Large intestine (tissue), 3 donors: ENCODE data around the gene PTPRF. TPM values are rescaled to one million over a fixed set of nuclear protein-coding genes. Genes with fewer than 3 reads are reported as not detected.
"Not testable (repeated sequence)": the region's sequence is repeated elsewhere in the genome, so short reads cannot be mapped to it uniquely, and the experiment has no call there.

ENCODE experiments used
- DNase-seq, 2 donors: peaks; one replicate each; pipeline versions ENCODE4 v3.0.0 to v3.0.0-alpha.2; 2013
- H3K27ac ChIP-seq: one replicate; pipeline ENCODE4 v1.5.1; 2013; ENCODE audit warnings: low read length
- H3K27me3 ChIP-seq: 2 replicates; pipeline ENCODE4 v1.6.1; 2013; ENCODE audit warnings: low read length; ENCODE audit not compliant: control insufficient read depth, insufficient read depth
- H3K36me3 ChIP-seq: 2 replicates; pipeline ENCODE4 v1.6.1; 2013; ENCODE audit warnings: low read length; ENCODE audit not compliant: control insufficient read depth, insufficient read depth
- H3K4me1 ChIP-seq: one replicate; pipeline ENCODE4 v1.6.1; 2013; ENCODE audit warnings: low read length; ENCODE audit not compliant: control insufficient read depth, insufficient read depth
- H3K4me3 ChIP-seq: one replicate; pipeline ENCODE4 v1.5.1; 2013; ENCODE audit warnings: low read length
- H3K9me3 ChIP-seq: one replicate; pipeline ENCODE4 v1.6.1; 2013; ENCODE audit warnings: mild to moderate bottlenecking, low read depth, low read length, moderate library complexity; ENCODE audit not compliant: control insufficient read depth
- WGBS: methylation state at CpG from one replicate; pipeline ENCODE4 v1.1.5; 2013; ENCODE audit warnings: low lambda C conversion rate; ENCODE audit not compliant: insufficient coverage; 5-methylcytosine and 5-hydroxymethylcytosine counted together
- polyA plus RNA-seq: library from polyadenylated mRNA; unstranded; fragments of 120-200 nt; gene quantifications from one replicate; pipeline ENCODE4 v1.2.1, GENCODE V29; 2013

The PTPRF gene
- polyA plus RNA-seq, 1 donor = 257 TPM

- DNase-seq = no peak
- Histone ChIP-seq H3K27ac (no peak overlapping the region), H3K4me3 (no peak overlapping the region), H3K27me3 (no peaks in the 10 kb centered on the region), H3K36me3 (no peaks in the 10 kb centered on the region), H3K9me3 (no peaks in the 10 kb centered on the region), H3K4me1 (no peaks in the 10 kb centered on the region)
- WGBS = 83% methylated on average over 1 of the region's 6 CpGs
Measured at GRCh38 chr1:43499898-43500297, 30.8 kb upstream of the PTPRF start.

DNA sequence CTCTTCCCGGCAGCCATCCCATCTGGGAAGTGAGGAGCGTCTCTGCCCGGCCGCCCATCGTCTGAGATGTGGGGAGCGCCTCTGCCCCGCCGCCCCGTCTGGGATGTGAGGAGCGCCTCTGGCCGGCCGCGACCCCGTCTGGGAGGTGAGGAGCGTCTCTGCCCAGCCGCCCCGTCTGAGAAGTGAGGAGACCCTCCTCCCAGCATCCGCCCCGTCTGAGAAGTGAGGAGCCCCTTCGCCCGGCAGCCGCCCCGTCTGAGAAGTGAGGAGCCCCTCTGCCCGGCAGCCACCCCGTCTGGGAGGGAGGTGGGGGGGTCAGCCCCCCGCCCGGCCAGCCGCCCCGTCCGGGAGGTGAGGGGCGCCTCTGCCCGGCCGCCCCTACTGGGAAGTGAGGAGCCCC is 28.9 kb upstream of the PTPRF start:
- H3K4me3 ChIP-seq, H3K36me3 ChIP-seq, H3K27ac ChIP-seq, H3K9me3 ChIP-seq, DNase-seq, H3K27me3 ChIP-seq, H3K4me1 ChIP-seq: not testable (repeated sequence)
- WGBS = no CpG with 5 or more reads among the region's 33 CpGs

GRCh38 chr1:43503534-43503933 is 27.1 kb upstream of the PTPRF start:
- no CpG with 5 or more reads among the region's 8 CpGs for WGBS
- Histone ChIP-seq H3K36me3 (no peaks in the 10 kb centered on the region), H3K27me3 (no peaks in the 10 kb centered on the region), H3K9me3 (no peaks in the 10 kb centered on the region), H3K4me3 (no peak overlapping the region), H3K4me1 (peaks cover 2% of the 10 kb centered on the region), H3K27ac (no peak overlapping the region)
- no peak for DNase-seq

GRCh38 chr1:43505077-43505780 is 25.5 kb upstream of the PTPRF start:
- DNase-seq = no peak
- no peaks in the 10 kb centered on the region for H3K36me3 ChIP-seq
- WGBS = no CpG with 5 or more reads among the region's 10 CpGs
- no peak overlapping the region for H3K27ac ChIP-seq
- H3K4me3 ChIP-seq = no peak overlapping the region
- H3K4me1 ChIP-seq = peaks cover 2% of the 10 kb centered on the region
- H3K9me3 ChIP-seq = no peaks in the 10 kb centered on the region
- no peaks in the 10 kb centered on the region for H3K27me3 ChIP-seq

DNA sequence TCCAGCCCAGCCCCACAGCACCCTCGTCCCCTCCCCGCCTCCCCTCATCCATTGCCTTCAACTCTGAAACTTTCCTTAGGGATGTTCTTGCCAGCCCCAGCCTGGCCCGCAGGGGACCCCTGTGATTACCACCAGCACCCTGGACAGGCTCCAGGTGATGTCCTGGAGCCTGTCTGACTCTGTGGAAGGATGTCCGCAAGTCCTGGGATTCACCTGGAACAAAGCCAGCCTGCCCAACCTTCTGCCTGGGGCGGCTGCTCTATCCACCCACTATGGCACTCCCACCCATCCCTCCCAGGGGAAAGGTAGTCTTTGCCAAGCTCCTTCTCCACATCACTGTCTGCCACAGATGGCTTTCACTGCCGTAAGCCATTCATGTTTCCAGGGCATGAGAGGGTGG is 24.4 kb upstream of the PTPRF start:
- Histone ChIP-seq H3K27ac (no peak overlapping the region), H3K9me3 (no peaks in the 10 kb centered on the region), H3K4me1 (peaks cover 2% of the 10 kb centered on the region), H3K36me3 (no peaks in the 10 kb centered on the region), H3K27me3 (no peaks in the 10 kb centered on the region), H3K4me3 (no peak overlapping the region)
- no peak for DNase-seq
- no CpG with 5 or more reads among the region's 6 CpGs for WGBS

GRCh38 chr1:43507296-43508295 is 23.1 kb upstream of the PTPRF start:
- H3K4me1 ChIP-seq = peaks cover 8% of the 10 kb centered on the region
- no CpG with 5 or more reads among the region's 5 CpGs for WGBS

DNA sequence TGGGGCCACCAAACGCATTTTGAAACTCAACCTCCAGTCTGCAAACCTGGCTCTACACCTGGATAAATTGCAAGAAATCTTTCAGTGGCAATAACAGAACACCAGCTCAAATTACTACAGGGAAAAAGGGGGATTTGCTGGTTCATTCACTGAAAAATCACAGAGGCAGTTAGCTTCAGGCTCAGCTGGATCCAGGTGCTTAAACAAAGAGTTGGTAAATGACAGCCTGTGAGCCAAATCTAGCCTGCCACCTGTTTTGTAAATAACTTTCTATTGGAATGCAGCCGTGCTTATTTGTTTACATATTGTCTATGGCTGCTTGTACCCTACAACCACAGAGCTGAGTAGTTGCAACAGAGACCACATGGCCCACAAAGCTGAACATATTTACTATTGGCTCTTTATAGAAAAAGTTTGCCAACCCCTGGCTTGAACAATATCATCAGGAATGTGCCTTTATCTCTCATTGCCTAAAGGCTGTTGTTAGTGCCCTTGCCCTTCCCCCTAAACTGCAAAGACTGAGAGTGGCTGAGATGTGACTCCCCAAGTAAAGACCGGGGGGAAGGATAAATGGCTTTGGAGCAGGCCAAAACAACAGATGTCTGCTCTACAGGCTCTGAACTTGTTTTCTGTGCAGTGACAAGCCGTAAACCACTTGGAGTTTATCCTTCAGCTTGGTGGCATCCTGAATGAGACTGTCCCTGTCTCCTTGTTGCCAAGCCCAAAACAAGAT is 21.5 kb upstream of the PTPRF start:
- no peak overlapping the region for H3K4me3 ChIP-seq
- H3K27me3 ChIP-seq = no peaks in the 10 kb centered on the region
- 20% methylated on average over 1 of the region's 4 CpGs for WGBS
- H3K27ac ChIP-seq = no peak overlapping the region
- no peak for DNase-seq
- peaks cover 8% of the 10 kb centered on the region for H3K4me1 ChIP-seq
- H3K9me3 ChIP-seq = no peaks in the 10 kb centered on the region
- H3K36me3 ChIP-seq = no peaks in the 10 kb centered on the region

More at GRCh38 chr1:43507296-43508295, 23.1 kb upstream of the PTPRF start:
- H3K4me3 ChIP-seq = no peak overlapping the region
- H3K27ac ChIP-seq = no peak overlapping the region
- H3K9me3 ChIP-seq = no peaks in the 10 kb centered on the region
- no peaks in the 10 kb centered on the region for H3K36me3 ChIP-seq
- no peak for DNase-seq
- H3K27me3 ChIP-seq = no peaks in the 10 kb centered on the region

DNA sequence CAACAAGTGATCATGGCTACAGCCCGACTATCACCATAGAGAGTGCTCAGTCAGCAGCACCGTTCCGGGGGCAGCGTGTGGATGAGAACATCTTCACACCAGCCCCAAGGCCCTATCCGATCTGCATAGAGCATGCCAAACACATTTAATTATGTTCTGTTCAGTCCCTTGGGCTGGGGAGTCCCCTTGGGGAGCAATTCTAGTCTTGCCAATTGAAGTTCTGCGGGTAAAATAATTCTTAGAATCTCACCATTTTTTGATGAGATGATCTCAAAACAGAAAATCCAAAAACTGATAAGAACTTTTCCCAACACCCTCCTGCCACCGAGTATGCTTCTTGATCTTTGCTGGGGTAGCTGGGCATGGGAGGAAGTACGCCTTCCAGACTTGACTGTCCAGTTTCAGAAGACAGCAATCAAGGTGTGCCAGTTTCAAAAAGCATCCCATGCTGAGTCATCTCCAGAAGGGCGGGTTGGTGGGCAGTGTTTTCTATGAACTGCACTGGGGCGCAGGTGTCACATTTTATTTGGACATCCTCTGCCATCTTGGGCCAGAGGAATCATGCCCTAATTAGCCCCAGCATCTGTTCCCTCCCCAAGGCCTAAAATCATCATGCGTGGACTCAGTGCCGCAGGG is 20.8 kb upstream of the PTPRF start:
- Histone ChIP-seq H3K27me3 (no peaks in the 10 kb centered on the region), H3K27ac (no peak overlapping the region), H3K4me3 (no peak overlapping the region), H3K9me3 (no peaks in the 10 kb centered on the region), H3K36me3 (no peaks in the 10 kb centered on the region), H3K4me1 (peaks cover 8% of the 10 kb centered on the region)
- no CpG with 5 or more reads among the region's 12 CpGs for WGBS
- no peak for DNase-seq

- peaks cover 6% of the 10 kb centered on the region for H3K4me1 ChIP-seq
- no peak for DNase-seq
- H3K9me3 ChIP-seq = no peaks in the 10 kb centered on the region
- 20% methylated on average over 1 of the region's 5 CpGs for WGBS
- H3K27me3 ChIP-seq = no peaks in the 10 kb centered on the region
- no peak overlapping the region for H3K27ac ChIP-seq
- no peak overlapping the region for H3K4me3 ChIP-seq
- no peaks in the 10 kb centered on the region for H3K36me3 ChIP-seq
Measured at GRCh38 chr1:43510621-43511020, 20.1 kb upstream of the PTPRF start.

DNA sequence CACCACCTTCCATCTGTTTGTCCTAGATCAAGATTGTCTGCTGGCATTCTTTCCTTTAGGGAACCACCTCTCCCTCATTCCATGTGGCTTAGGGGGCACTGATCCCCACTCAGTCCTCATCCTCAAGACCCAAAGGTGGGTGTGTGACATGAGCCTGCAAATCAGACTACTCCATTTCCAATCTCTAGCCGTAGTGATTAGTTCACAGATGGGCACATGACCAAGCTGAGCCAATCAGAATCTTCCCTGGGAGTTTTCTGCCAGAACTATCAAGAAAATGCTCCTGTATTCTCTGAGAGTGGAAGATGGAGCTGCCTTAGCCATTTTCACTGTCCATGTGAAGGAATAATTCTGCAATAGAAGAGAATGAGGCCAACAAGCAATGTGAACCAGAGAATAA is 19.3 kb upstream of the PTPRF start:
- H3K27me3 ChIP-seq = no peaks in the 10 kb centered on the region
- no peak overlapping the region for H3K27ac ChIP-seq
- no peak overlapping the region for H3K4me3 ChIP-seq
- no CpG with 5 or more reads among the region's 1 CpG for WGBS
- DNase-seq = no peak
- no peaks in the 10 kb centered on the region for H3K9me3 ChIP-seq
- H3K4me1 ChIP-seq = peaks cover 6% of the 10 kb centered on the region
- H3K36me3 ChIP-seq = no peaks in the 10 kb centered on the region
